HG02642 (cell line): Measurements from ENCODE around the gene ATP8B2.
"Not testable (repeated sequence)": the region's sequence is repeated elsewhere in the genome, so short reads cannot be mapped to it uniquely, and the experiment has no call there.

Experiments
- ATAC-seq: cut with Tn5 transposase; IDR thresholded peaks from one replicate; pipeline ENCODE4 v1.9.1; 2021; ENCODE audit warnings: mild to moderate bottlenecking; ENCODE audit not compliant: unreplicated experiment, poor library complexity

ATP8B2 gene

GRCh38 chr1:154324669-154325582 is at the start of gene ATP8B2:
TSS of gene ATP8B2 (plus strand) at chr1:154325525. CDS start at chr1:154328142, 2,617 bp downstream.
- ATAC-seq = peak; percentile 47

GRCh38 chr1:154276797-154277196 is 48.5 kb upstream of the ATP8B2 start:
- no peak for ATAC-seq

GRCh38 chr1:154287591-154287990 is 37.7 kb upstream of the ATP8B2 start:
- ATAC-seq = not testable (repeated sequence)

- ATAC-seq = no peak
These were observed 36.7 kb upstream of the ATP8B2 start for GRCh38 chr1:154288661-154289060.

GRCh38 chr1:154290921-154291320 is 34.4 kb upstream of the ATP8B2 start:
- ATAC-seq = no peak

- ATAC-seq = no peak
These were observed 29.7 kb upstream of the ATP8B2 start for GRCh38 chr1:154295408-154296235.

GRCh38 chr1:154301582-154301981 is 23.7 kb upstream of the ATP8B2 start:
- ATAC-seq = no peak

GRCh38 chr1:154304664-154305337 is 20.5 kb upstream of the ATP8B2 start:
- ATAC-seq = peak; percentile 62

GRCh38 chr1:154306151-154306550 is 19.2 kb upstream of the ATP8B2 start:
- no peak for ATAC-seq

- ATAC-seq = not testable (repeated sequence)
These were observed 17.6 kb upstream of the ATP8B2 start for GRCh38 chr1:154307670-154308270.

- ATAC-seq = not testable (repeated sequence)
These were observed 16.2 kb upstream of the ATP8B2 start for GRCh38 chr1:154309136-154309535.

- ATAC-seq = not testable (repeated sequence)
These were observed 12.9 kb upstream of the ATP8B2 start for GRCh38 chr1:154312229-154313065.

GRCh38 chr1:154313066-154313356 is 12.3 kb upstream of the ATP8B2 start:
- ATAC-seq = no peak

- ATAC-seq = not testable (repeated sequence)
These were observed 11.1 kb upstream of the ATP8B2 start for GRCh38 chr1:154314226-154314625.

- no peak for ATAC-seq
These were observed 8.6 kb upstream of the ATP8B2 start for GRCh38 chr1:154316704-154317103.

GRCh38 chr1:154318386-154318785 is 6.9 kb upstream of the ATP8B2 start:
- no peak for ATAC-seq

- ATAC-seq = no peak
These were observed 4.3 kb upstream of the ATP8B2 start, which contains the start of gene AQP10 for GRCh38 chr1:154320882-154321608. TSS of gene AQP10 (plus strand) at chr1:154321093. CDS start at chr1:154321156, 63 bp downstream.

GRCh38 chr1:154321609-154321934 is 3.8 kb upstream of the ATP8B2 start:
- ATAC-seq = not testable (repeated sequence)

- no peak for ATAC-seq
These were observed 1.8 kb upstream of the ATP8B2 start for GRCh38 chr1:154323493-154323892.
